B cell (primary cell): ENCODE measurements around the gene A2ML1.

ENCODE experiments used
- EZH2 ChIP-seq: IDR thresholded peaks from 2 replicates; pipeline ENCODE4 v1.6.1; 2012; ENCODE audit warnings: borderline replicate concordance, low read depth, mild to moderate bottlenecking, moderate library complexity, low read length; ENCODE audit not compliant: insufficient read depth, poor library complexity, severe bottlenecking
- TF ChIP-seq, protein P1 (sequence below): fragments of 200-600 bp; IDR thresholded peaks from one replicate; pipeline ENCODE4 v1.8.0; 2022; ENCODE audit warnings: antibody characterized with exemption, mild to moderate bottlenecking

GRCh38 chr12:8922544-8922943, 100.1 kb downstream of the A2ML1 start:
- TF ChIP-seq, protein P1, sequence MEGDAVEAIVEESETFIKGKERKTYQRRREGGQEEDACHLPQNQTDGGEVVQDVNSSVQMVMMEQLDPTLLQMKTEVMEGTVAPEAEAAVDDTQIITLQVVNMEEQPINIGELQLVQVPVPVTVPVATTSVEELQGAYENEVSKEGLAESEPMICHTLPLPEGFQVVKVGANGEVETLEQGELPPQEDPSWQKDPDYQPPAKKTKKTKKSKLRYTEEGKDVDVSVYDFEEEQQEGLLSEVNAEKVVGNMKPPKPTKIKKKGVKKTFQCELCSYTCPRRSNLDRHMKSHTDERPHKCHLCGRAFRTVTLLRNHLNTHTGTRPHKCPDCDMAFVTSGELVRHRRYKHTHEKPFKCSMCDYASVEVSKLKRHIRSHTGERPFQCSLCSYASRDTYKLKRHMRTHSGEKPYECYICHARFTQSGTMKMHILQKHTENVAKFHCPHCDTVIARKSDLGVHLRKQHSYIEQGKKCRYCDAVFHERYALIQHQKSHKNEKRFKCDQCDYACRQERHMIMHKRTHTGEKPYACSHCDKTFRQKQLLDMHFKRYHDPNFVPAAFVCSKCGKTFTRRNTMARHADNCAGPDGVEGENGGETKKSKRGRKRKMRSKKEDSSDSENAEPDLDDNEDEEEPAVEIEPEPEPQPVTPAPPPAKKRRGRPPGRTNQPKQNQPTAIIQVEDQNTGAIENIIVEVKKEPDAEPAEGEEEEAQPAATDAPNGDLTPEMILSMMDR: no peak
- no peak for TF ChIP-seq EZH2
